ENCODE measurements around the gene TAOK1.

TAOK1 gene

DNA sequence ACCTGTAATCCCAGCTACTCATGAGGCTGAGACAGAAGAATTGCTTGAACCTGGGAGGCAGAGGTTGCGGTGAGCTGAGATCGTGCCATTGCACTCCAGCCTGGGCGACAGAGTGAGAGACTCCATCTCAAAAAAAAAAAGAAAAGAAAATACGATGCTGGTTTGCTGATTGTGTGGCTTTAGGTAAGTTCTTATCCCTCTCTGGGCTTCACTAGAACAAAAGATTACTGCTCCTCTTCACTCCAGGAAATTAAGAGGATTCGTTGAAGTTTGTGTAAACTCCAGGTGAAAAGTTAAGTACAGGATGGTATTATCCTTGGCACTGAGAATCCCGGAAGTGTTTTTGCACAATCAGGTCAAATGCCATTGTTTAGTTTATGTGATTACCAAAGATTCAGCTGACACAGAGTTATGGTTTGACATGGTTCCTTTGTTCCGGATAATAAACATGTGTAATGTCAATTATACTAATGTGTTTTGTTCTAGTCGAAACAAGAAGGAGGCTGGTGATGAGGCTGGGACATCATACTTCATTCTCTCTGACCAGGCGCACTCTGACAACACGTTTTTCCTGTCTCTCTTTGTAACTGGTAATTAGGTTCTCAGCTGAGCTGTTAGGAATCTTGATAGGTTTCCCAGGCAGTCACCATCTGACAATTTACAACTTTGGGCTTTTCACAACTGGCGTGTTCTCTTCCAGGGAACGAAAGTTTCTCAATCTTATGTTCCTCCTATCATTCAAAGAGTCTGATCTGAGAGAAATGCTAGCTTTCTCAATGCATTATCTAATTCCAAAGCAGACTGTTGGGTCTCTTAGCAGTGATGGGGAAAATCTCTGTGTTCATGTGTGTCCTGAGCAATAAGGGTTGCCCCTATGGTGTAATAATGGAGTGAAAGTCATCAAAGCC lies 10.8 kb upstream of the TAOK1 start:
- peak; percentile 69 for DNase-seq

DNA sequence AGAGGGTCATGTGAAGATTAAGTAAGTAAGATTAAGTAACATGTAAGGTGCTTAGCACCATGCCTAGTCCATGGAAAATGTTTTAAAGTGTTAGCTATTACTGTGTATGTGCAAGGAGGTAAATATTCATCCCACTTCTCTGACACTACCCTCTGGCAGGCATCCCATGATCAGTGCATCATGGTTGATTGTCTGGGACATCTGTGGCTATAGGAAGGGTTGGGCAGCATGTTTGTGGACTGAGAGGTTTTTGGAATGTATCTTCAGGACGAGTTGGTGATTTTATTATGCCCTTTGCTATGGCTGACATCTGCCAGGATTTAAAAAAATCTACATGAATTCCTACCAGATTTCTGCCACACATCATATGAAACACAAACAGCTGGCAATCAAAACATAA lies 6.5 kb upstream of the TAOK1 start:
- DNase-seq: no peak

DNA sequence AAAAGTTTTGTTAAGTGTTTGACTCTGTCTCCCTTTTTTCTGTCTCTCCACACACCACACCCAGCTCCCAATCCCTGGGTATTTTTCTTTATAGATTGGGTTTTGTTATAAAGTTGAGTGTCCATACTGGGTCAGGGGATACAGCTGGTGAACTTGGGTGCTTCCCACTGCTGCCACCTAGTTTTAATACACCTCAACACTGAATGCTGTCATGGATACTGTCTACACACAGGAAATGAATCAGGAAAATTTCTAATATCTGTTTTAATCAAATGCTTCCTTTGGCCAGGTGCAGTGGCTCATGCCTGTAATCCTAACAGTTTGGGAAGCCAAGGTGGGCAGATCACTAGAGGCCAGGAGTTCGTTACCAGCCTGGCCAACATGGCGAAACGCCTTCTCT lies 5.3 kb upstream of the TAOK1 start:
- no peak for DNase-seq

DNA sequence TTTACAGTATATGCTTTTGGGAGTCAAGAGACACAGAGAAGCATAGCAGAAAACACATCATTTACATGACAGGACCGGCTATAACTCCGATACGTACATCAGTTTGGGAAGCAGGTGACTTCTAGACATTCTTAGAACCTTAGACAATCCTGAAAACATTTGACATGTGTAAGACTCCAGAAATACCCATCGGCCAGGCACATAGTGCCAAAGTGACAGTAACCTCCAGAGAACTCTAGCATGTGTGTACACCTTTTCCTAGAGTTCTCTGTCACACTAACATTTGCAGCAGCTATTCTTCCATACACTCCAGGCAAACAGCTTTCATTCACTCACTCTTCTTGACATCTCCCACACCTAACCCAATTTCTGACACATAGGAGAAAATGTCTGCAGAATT lies 3.4 kb upstream of the TAOK1 start:
- DNase-seq: no peak

DNA sequence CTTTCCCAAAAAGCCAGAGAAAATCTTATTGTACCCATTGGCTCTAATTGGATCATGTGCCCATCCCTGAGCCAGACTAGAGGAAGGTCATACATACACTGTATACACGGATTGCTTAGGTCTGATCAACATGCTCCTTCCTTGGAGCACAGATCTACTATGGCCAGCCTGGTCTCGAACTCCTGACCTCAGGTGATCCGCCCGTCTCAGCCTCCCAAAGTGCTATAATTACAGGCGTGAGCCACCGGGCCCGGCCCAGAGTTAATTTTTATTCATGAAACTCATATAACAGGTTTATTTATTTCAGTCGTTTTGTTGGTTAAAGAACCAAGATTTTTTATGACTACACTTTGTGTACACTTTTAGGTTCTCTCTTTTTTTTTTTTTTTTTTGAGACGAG lies 1.2 kb upstream of the TAOK1 start:
- no peak for DNase-seq

DNA sequence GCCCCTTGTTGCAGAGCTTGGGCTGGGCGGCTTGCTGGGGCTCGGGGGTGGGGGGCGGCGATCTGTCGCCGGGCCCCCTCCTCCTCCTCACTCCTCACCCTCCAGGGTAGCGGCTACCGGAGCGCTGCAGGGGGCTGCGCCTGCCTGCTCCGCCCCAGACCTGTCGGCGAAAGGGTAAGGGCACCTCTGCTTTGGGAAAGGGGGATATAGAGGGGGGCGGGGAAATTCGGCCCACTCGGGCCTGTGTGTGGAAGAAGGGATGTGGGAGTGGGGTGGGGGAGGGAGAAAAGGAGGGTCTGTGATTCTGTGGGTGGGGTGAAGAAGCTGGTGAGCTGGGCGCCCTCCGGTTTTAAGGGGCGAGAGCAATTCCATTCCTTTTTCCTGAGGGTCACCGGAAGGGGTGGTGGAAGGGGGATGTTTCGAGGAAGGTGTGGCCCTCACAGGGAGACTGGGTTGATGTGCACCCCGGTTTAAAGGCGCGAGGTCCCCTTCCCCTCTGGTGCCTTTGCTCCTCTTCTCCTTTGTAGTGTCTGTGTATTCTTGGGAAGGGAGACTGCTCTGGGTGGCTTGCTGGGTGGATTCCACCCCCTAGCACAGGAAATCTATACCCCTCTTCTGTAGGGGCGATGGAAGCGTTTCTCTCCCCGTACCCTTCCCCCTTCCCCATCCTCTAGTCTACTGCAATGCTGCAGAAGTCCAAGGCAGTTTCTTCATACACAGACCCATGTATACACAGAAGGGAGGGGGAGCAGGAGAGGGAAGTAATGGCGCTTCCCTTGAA lies 878 bp downstream of the TAOK1 start:
- DNase-seq: peak; percentile 51

DNA sequence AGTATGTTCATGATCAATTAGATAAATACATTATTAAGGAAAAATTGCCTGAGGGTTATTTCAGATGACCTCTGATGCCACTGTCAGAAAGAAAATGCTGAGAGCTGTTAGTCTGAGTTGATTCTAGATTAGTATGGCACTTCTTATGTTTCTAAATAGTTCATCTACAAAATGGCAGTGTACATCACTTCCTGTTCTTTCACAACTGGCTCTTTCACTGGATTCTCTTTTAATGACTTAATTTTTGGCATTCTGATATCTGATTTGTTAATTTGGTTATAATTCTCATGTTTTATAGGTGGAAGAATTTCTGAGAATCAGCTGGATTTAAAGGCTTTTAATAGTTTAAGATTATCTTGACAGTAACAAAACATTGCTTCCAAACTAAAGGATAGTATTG lies 3.3 kb downstream of the TAOK1 start:
- DNase-seq: peak; percentile 50

DNA sequence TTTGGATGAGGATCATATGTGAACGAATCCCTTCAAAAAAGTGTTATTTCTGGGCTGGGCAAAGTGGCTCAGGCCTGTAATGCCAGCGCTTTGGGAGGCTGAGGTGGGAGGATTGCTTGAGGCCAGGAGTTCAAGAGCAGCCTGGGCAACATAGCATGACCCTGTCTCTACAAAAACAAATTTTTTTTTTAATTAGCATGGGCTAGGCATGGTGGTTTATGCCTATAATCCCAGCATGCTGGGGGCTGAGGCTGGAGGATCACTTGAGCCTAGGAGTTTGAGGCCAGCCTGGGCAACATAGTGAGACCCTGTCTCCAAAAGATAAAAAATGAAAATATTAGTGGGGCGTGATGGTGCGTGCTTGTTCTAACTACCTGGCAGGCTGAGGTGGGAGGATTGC lies 4.6 kb downstream of the TAOK1 start:
- no peak for DNase-seq

DNA sequence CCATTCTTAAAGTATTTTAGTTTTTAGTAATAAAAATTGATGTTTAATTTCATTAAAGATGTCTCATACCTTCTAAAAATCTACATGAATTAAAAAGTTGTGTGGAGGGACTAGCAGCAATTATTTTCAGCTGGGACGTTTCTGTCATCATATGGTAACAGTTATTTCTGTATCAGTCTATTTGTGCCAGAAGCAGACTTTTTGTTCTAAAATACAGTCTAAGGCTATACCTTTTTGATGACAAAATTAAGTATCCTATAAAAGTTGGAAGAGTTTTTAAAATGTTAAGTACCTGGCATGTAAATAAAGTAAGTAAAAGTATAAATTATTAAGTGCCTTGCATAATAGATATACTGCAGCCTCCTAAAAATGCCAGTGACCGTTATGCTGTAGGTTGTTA lies 5.9 kb downstream of the TAOK1 start:
- no peak for DNase-seq

DNA sequence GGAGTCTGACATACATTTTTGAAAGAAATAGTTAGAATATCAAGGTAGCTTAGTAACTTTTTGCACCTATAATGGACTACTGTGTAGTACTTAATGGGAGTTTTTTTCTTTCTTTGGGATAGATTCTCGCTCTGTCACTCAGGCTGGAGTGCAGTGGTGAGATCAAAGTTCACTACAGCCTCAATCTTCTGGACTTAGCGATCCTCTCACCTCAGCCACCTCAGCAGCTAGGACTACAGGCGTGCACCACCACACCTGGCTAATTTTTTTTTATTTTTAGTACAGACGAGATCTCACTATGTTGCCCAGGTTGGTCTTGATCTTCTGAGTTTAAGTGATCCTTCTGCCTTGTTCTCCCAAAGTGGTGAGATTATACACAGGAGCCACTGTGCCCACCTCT lies 9.5 kb downstream of the TAOK1 start:
- no peak for DNase-seq

DNA sequence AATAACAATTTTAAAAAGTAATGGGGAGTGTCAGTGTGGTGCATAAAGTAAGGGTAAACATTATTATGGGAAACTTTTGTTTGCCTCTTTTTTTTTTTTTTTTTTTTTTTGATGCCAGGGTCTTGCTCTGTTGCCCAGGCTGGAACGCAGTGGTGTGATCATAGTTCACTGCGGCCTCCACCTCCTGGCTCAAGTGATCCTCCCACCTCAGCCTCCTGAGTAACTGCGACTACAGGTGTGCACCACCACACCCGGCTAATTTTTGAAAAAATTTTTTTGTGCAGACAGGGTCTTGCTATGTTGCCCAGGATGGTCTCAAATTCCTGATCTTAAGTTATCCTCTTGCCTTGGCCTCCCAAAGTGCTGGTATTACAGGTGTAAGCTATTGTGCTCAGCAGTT lies 10.7 kb downstream of the TAOK1 start:
- no peak for DNase-seq

DNA sequence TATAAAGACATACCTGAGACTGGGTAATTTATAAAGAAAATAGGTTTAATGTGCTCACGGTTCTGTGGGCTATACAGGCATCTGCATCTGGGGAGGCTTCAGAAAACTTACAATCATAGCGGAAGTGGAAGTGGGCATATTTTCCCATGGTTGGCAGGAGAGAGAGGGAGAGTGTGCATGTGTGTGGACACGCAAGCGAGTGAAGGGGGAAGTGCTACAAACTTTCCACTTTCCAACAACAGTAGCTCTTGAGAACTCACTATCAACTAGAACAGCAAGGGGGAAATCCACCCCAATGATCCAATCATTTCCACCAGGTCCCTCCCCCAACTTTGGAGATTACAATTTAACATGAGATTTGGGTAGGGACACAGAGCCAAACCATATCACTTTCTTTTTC lies 11.1 kb downstream of the TAOK1 start:
- peak; percentile 91 for DNase-seq

DNA sequence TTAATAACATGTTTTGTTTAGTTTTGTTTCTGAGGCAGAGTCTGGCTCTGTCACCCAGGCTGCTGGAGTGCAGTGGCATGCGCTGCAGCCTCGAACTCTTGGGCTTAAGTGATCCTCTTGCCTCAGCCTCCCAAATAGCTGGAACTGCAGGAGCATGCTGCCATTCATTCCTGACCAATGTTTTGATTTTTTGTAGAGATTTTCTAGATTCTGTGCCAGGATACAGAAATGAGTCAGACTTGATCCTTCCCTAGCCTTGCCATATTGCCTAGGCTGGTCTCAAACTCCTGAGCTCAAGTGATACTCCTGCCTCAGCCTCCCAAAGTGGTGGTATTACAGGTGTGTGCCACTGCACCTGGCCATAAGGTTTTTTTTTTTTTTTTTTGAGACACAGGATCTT lies 17.7 kb downstream of the TAOK1 start:
- no peak for DNase-seq

DNA sequence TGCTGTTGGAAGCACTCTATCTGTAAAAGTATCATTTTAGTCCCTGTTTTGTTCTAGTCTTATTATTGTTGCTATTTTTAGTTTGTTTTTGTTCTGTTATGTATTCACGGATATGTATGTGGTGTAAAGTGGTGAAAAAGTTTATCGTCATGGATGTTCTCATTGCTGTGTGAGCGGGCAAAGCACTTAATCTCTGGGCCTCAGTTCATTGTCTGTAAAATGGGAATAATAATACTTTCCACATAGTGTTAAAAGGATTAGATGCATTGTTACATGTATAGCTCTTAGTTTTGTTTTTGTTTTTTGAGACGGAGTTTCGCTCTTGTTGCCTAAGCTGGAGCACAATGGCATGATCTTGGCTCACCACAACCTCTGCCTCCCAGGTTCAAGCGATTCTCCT lies 19.8 kb downstream of the TAOK1 start:
- DNase-seq: no peak

DNA sequence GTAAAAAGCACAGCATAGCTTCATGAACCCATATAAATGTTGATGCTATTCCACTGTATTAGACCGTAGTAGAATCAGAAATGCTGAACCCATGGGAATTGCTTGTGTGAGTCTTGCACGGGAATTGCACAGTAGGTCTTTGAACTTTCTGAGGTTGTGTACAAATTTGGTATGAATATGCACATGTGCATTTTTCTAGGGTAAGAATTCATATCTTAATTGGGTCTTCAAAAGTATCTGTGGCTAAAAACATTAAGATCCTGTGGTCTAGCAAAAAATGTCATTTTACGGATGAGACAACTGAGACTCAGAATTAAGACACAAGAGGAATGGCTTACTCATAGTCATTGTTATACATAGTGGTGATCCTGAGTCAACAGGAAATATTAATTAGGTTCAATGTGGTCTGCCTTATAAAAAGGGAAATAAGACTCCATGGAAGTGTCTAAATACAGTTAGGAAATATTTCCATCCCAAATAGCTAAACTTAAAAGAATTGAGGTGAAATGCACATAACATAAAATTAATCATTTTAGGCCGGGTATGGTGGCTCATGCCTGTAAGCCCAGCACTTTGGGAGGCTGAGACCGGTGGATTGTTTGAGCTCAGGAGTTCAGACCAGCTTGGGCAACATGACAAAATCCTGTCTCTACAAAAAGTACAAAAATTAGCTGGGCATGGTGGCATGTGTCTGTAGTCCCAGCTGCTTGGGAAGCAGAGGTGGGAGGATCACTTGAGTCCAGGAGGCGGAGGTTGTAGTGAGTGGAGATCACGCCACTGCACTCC lies 22.8 kb downstream of the TAOK1 start:
- DNase-seq: peak; percentile 44

DNA sequence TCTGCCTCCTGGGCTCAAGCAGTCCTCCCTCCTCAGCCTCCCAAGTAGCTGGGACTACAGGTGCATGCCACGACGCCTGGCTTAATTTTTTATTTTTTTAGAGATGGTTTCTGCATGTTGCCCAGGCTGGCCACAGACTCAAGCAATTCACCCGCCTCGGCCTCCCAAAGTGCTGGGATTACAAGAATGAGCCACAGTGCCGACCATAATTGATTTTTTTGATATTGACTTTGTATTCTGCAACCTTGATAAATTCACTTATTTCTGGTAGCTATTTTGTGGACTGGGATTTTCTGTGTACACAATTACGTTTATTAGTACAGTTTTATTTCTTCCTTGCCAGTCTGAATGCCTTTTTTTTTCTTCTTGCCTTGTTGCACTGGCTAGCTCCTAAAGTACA lies 30.0 kb downstream of the TAOK1 start:
- DNase-seq: no peak

DNA sequence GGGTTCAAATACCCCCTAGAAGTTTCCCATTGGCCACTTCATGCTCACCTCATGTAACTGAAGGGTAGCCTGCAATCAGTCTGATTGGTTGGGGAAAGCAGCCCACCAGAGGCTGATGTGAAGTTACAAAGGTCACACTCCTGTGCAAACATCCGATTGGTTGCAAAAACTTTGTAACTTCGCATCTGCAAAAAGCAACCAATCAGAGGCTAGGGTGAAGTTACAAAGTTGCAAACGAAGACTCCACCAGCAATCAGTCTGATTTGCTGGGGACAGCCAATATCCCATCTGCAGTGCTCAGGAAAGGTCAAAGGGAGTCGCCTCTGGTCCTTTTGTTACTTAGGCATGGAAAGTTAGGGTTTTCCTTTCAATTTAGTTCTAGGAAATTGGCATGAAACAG lies 40.1 kb downstream of the TAOK1 start:
- DNase-seq: no peak

DNA sequence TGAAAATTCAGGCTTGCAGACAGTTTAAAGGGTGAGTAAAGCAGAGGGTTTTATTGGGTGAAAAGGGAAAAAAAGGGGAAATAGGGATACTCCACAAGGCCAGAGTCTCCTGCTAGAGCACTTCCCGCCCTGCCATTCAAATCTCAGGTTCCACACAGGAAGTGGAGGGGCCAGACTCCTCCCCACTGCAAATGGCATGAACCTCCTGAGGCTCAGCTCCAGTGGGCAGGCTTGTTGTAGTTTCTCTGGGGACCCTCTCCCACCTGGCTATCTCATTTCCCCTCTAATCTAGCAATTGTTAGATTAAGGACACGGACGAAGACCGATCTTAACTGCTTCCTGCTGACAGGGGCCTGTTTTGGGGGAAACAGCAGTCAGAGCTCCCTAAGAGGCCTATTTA lies 43.4 kb downstream of the TAOK1 start:
- no peak for DNase-seq

DNA sequence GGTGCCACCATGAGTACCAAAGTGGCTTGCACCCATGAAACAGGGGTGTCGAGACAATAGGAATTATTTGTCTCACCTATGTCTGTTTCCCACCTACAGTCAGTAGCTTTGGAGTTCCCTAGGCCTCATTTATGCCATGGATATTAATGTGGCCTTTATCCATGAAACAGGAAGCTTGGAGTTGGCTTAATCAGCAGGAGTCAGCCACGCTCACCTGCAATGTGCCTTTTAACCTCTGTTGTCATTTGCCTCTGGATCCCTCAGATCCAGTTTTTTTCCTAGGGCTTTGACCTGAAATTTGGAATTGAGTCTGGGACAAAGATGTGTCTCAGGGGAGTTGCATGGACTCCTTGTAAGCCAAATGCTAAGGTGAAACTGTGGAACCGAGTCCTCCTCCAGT lies 44.4 kb downstream of the TAOK1 start:
- no peak for DNase-seq

DNA sequence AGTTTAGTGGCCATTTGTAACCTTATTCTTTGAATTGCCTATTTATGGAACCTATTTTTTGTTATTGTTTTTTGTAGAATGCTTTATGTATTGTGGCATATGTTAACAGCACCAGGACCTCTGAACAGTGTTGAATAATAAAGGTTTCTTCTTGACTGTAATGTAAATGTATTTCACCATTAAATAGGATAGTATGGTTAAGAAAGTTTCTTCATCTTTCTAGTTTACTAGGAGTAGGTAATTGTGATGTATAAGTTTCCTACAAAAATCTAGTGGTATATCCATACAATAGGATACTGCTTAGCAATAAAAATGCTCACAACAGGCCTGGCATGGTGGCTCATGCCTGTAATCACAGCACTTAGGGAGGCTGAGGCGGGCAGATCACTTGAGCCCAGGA lies 52.3 kb downstream of the TAOK1 start:
- no peak for DNase-seq

DNA sequence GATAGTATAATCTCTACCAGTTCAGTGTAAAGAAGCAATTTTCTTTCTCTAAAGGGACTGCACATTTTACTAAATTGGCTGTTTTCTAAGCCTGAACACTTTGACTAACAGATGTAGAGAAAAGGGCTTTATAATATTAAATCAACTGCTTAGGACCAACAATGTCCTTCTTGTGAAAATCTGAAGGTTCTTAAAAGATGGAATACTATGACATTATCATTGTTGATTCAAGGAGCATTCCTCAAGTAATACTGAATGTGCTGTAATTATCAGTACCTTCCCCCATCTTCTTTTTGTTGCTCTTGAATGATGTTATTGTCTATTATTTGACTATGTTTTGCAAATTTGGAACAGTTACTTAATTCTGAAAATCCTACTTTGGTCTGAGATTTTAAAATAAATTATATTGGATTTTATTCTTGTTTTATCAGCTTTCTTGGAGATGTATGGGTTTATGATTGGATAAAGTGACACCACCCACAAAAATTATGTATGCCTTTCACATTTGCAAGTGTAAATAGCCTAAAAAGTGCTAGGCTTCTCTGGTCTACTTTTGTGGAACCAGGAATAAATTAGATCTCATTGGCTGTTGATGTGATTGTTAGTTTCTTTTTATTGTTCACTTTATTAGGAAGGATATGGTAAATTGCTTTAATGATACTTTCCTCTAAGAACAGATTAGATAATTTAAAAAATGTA lies 53.0 kb downstream of the TAOK1 start:
- DNase-seq: no peak

DNA sequence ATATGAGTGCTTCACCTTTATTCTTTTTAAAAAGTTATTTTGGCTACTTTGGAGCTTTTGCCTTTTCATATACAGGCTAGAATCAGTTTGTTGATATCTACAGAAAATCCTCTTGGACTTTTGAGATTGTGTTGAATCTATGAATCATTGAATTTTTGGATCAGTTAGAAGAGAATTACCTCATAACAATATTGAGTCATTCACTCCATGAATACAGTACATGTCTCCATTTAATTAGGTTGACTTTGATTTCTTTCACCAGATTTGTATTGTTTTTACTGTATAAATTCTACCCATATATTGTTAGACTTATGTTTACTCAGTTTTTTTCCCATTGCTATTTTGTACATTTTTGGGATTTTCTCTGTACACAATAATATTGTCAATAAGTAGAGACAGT lies 54.4 kb downstream of the TAOK1 start:
- DNase-seq: no peak

DNA sequence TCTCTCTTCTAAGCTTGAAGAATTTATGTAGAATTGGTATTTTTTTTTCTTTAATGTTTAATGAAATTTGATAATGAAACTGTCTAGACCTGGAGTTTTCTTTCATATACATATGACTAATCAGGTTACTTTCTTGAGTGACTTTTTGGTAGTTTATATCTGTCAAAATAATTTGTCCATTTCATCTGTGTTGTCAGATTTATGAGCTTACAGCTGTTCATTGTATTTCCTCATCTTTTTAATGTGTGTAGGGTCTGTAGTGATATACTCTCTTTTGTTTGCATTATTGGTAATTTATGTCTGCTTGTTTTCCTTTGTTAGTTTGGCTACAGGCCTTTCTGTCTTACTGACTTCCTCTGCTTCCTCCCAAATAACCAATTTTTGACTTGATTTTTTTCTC lies 55.7 kb downstream of the TAOK1 start:
- no peak for DNase-seq
